CD4-positive, alpha-beta T cell treated with Interferon gamma for 1 hour (primary cell): ENCODE measurements around the gene TMCO2.

Experiments used
- DNase-seq: peaks from one replicate; pipeline ENCODE4 v3.0.0-alpha.2; 2020

Gene TMCO2

DNA sequence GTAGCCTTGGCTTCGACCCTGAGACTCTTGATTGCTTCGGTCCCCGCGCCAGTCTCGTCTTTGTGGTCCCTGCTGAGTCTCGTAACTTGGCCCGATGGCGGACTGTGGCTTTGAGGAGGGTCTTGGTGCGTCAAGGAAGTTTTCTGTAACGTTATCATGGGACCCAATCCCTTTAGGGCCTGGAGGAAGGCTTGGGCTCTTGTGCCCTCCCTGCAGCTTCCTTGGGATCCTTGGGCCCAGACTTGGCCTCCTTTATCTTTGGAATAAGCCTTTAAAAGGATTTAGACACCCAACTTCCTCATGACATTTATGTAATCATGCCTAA is 10.7 kb downstream of the TMCO2 start:
- no peak for DNase-seq

DNA sequence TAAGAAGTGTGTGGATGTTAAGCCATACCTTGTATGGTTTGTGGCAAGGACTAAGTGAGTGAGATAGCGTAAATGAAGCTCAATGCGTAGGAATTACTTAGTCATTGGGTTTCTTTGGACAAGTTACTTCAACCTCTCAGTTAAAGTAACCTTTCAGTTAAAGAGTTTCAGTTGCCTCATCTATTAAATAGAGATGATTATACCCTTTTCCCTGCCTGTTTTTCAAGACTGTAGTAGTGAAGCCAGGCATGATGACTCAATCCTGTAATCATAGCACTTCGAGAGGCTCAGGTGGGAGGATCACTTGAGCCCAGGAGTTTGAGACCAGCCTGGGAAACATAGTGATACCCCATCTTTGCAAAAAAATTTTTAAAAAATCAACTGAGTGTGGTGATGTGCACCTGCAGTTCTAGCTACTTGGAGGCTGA is 16.6 kb downstream of the TMCO2 start:
- no peak for DNase-seq

DNA sequence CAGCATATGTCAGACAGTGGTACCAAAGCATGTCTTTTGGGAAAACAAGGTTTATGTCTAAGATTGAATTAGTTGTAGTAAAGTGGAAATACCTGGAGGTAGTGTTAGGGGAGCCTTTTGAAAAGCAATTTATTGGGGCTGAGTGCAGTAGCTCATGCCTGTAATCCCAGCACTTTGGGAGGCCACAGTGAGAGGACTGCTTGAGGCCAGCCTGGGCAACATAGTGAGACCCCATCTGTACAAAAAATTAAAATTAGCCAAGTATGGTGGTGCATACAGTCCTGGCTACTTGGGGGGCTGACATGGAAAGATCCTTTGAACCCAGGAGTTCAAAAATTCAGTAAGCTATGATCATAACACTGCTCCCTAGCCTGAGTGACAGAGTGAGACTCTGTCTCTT is 17.6 kb downstream of the TMCO2 start:
- DNase-seq = no peak

DNA sequence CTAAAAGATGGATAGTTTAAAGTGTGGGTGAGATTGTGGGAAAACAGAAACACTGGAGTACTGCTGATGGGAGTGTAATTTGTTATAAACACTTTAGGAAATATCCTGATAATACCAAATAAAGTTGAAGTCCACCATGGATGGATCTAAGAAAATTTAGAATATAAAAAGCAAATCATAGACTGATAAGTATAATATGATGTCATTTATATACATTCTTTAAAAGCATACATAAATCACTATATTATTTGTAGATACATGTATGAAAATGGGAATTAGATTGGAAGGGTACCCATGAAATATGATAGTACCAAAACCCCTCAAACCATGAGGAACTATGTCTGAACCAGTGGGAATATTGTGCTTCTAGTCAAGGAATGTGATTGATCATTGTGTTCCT is 18.2 kb downstream of the TMCO2 start:
- no peak for DNase-seq

DNA sequence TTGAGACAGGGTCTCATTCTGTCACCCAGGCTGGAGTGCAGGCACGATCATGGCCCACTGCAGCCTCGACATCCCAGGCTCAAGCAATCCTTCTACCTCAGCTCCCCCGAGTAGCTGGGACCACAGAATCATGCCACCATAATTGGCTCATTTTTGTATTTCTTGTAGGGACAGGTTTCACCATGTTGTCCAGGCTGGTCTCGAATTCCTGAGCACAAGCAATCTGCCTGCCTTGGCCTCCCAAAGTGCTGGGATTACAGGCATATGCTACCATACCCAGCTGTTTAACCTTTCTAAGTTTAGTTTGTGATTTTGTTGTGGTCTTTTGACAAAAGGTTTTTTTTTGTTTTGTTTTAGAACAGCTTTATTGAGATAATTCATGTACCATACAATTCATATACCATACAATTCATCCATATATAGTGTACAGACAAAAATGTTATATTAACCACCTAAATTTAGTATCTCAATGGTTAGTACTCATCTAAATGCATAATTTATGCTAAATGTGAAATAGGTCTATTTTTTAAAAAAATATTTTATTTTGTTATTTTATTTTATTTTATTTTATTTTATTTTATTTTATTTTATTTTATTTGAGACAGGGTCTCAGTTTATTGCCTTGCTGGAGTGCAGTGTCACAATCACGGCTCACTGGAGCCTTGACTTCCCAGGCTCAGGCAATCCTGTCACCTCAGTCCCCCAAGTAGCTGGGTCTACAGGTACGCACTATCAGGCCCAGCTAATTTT is 19.2 kb downstream of the TMCO2 start:
- DNase-seq = no peak

DNA sequence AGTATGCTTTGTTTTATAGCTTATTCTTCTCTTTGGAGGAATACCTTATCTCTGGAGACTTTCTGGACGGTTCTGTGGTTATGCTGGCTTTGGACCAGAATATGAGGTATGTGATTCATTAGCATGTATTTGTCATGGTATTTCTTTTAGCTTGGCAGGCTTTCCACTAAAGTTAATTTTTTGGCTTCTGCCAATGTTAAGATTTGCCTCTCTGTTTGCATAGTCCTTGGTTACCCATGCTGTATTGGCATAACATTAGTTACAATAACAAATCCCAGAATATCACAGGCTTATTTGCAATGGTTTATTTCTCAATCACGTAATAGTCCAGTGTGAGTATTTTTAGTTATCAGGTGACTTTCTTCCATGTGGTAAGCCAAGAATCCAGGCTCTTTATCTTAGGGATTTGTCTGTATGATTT is 20.0 kb downstream of the TMCO2 start:
- DNase-seq = no peak

DNA sequence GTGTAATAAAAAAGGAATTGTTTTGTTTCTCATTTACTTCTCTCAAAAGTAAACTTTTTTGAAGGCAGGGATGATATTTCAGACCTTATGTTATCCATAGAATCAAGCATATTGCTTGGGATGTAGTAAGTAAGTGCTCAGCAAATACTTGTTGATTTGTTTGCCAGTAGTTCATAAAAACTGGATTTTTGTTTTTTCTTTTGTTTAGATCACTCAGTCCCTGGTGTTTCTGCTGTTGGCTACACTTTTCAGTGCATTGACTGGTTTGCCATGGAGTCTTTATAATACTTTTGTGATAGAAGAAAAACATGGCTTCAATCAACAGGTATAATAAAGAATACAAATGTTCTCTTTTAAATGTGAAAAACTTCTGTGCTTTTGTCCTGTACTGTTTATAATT is 20.5 kb downstream of the TMCO2 start:
- DNase-seq = no peak

DNA sequence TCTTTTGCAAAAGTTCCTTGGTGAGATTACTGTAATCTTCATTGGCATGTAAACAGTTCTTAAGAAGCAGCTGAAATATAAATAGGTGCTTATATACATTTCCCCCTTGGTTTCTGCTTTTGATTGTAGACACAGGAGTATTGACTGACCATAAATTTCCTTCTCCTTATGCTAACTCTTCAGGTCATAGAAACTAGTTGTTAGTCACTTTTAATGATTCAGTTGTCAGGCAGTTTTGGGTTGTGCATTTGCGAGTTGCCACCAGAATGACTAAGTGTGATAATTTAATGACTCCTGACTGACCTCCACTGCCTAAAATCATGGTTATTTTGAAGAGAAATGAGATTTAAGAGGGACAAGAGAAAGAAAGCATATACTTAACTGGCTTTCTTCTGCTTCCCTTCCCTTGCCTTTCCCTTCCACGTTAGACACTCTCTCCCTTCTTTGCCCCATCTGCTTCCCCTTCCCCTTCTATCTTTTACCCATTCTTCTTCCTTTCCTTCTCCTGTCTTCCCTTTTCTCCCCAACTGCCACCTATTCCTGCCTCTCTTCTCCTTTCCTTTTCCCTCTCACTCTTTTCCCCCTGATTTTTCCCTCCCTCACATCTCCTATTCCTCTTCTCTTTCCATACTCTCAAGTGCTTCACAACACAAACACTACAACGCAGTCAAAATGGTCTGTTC is 22.6 kb downstream of the TMCO2 start:
- no peak for DNase-seq

DNA sequence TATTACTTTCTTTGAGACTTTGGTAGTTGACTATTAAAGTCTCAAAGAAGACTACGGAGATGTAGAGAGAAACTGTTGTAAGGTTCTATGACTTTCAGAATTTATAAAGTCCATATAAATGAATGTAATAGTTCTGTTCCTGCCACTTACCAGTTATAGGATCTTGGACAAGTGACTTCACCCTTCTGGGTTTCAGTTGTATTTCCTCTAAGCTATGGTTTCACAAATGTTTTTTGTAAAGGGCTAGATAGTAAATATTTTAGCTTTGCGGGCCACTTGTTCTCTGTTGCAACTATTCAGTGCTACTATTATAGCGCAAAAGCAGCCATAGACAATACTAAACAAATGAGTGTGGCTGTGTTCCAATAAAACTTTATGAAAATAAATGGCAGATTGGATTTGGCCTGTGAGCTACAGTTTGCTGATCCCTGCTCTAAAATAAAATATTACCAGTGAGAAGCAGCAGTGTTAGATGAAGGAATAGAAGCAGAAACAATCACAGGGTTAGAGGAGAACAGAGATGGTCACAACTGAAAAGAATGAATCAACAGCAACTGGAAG is 25.0 kb downstream of the TMCO2 start:
- DNase-seq = no peak

DNA sequence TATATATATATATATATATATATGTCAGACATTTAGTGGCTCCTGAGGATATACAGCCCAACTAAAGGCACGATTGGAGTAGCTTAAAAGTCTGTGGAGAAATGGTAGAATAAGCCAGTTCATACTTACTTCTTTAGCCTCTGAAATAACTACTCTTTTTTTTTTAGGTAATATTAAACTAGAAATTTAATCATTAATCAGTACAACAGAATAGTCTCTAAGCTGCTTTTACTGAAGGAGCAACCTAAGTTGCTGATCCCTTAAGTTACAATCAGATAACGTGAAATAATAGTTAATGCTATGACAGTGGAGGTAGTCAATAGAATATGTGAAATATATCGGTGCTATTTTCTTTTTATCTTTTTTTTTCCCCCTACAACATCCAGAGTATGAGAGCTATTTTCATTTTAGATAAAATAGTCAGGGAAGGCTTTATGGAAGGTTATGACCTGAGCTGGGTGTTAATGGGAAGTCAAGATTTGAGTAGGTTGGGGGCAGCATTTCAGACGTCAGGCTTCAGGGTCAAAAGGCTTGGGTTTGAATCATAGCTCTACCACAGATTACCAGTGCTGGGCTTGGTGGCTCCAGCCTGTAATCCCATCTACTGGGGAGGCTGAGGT is 25.9 kb downstream of the TMCO2 start:
- no peak for DNase-seq

DNA sequence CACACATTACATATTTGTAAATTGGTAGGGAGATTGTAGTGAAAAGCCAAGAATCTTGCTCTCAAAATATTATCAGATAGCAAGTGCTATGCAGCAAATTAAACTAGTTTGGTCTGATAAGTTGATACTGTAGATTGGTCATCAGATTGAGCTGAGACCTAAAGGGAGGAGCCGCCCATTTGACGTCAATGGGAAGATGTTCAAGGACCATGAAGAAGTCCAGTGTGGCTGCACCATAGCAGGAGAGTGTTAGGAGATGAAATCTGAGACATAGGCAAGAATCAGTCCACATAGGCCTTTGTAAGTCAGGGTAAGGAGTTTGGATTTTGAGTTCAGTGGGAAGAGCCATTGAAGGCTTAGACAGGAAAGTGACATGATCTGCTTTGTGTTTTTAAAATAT is 26.6 kb downstream of the TMCO2 start:
- no peak for DNase-seq

DNA sequence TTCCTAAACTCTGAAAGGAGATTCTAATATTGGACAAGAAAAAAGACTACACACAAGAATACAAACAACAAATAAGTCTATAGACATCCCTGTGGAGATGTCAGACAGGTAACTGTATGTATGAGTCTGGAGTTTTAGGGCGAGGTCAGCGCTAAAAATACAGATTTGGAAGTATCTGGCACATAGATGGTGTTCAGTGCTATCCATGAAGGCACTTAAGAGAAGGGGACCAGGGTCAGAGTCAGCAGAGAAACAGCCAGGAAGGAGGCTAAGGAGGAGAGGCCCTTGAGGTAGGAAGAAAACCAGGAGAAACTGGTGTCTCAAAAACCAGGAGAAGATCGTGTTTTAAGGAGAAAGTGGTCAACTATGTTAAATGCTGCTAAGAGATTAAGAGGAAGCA is 28.4 kb downstream of the TMCO2 start:
- no peak for DNase-seq

DNA sequence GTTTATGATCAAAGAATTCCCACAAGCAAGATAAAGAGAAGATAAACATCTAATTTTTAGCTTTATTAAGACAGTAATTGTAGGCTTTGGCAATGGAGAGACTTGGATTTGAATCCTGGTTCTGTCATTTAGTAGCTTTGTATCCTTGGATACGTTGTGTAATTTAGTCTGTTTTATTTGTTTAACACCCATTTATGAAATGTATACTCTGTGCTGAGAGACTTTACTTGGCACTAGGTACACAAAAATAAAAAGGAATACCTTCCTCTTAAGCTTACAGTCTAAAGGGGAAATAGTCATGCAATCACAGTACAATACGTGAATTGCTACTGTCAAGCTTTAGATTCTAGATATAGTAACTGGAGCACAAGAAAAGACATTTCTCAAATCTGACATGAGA is 34.1 kb downstream of the TMCO2 start:
- no peak for DNase-seq

DNA sequence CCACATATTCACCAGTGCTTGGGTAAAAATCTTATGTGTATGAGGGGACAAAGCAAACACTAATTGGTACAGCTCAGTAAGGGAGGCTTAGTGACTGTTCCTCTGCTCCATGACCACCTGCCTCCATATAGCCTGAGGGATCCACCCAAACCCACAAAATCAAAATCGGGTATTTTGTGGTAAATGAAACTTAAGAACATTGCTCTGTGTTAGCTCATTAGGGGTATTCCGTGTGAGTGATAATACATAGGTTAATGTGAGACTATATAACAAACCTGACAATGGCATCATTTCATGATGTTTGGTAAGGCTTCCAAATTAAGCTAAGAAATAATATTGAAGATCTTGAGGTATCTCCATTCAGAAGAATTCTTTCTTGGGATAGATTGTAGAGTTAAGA is 43.6 kb downstream of the TMCO2 start:
- DNase-seq = no peak

DNA sequence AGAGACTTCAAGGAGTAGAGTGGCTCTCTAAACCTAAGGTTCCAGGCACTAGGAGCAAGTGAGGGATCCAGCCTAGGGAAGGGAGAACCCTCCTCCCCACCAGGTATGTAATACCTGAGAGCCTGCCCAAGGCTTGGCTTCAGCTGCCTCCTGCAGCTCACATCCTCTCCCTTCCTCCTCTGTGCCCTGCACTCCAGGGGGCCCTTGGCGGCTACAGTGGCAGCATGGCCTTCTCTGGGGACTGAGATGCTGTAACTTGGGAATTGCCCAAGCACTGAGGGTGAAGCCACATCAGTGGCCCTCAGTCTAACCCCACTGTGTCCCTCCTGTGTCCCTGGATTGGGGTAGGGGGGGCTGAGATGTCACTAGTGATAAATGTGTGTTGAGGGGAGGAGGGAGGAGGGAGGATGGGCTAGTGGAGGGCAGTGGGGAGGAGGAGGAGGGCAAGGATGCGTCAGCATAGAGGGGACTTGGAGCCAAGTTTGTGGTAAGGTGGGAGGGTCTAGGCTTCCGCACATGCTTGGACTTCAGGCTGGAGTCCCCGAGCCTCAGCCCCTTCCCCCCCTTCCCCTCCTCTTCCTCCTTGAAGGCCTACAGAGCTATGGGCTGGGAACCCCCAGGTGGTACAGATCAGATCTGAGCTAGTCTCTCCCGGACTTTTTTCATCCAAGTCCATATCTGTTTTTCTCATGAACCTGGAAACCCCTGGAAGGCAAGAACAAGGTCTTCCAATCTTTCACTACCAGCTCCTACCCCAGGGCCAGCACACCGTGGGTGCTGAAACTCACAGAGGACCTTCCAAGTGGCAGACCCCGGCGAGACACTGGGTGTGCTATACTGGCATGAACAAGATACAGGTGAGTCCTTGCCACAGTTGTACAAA is 51.9 kb downstream of the TMCO2 start:
- no peak for DNase-seq

DNA sequence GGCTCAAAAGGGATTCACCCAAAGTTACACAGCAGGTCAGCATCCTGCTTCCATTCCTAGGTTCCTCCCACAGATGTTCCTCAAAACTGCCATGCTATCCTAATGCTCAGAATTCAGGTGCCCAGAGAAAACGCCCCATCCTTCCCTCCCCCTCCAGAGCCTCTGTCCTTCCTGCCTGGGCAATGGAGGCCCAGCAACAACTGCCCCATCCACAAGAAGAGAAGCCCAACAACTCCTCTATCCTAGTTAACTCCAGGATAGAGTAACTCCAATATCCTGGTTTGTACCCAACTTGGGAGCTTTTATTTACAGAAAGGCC is 52.5 kb downstream of the TMCO2 start:
- DNase-seq = no peak

DNA sequence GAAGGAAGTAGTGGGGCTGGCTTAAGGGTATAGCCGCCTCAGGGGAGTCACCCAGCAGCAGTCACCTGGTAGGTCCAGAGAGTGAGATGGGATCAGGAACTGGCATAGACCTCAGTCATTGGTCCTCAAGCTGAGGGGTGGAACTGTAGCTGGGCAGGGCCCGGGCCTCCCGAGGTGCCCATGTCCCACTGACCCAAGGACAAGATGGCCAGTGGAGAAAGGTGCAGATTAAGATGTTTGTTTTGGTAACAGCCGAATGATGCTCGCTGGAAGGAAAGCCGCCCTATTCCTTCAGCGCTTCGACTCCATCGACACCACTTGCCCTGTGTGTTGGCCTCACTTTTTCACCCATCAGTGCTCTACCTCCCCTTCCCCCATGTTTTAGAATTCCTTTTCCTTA is 52.9 kb downstream of the TMCO2 start:
- no peak for DNase-seq

DNA sequence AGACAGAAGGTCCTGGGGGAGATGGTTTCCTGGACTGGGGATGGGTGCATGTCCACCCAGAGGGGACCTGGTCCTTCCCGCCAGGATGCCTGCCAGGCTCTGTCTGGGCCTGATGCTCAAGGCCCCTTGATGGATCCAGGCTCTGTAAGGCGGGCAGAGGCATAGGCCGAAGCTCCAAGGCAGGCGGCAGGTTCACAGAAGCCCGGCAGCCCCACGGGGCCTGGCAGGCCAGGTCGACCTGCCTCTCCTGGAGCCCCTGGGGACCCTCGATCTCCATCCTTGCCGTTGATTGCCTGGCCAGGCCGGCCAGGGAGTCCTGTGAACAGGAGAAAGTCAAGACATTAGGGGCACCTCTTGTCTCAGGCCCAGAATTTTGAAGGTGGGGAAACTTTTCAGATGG is 53.3 kb downstream of the TMCO2 start:
- DNase-seq = no peak
